Neural progenitor cell (in vitro differentiated cells): ENCODE measurements around the gene CACNG5. TPM values are rescaled to one million over a fixed set of nuclear protein-coding genes. Genes with fewer than 3 reads are reported as not detected.

Experiments used
- DNase-seq: peaks from one replicate; pipeline ENCODE4 v3.0.0-alpha.2; 2016; ENCODE audit warnings: low spot score
- H2AFZ ChIP-seq: fragments of 200-600 bp; sonication (generic); replicated peaks from 2 replicates; pipeline ENCODE4 v1.6.1; 2016; ENCODE audit warnings: antibody characterized with exemption
- H3F3A ChIP-seq: fragments of 200-600 bp; sonication (generic); 2 replicates; pipeline ENCODE4 v1.6.1; 2016; ENCODE audit warnings: antibody characterized with exemption, low read depth
- H3K27ac ChIP-seq: fragments of 200-600 bp; sonication (generic); 2 replicates; pipeline ENCODE4 v1.5.1; 2016; ENCODE audit warnings: mild to moderate bottlenecking
- H3K27me3 ChIP-seq: fragments of 200-600 bp; sonication (generic); 2 replicates; pipeline ENCODE4 v1.6.1; 2016; ENCODE audit warnings: mild to moderate bottlenecking, moderate library complexity
- H3K36me3 ChIP-seq: fragments of 200-600 bp; sonication (generic); 2 replicates; pipeline ENCODE4 v1.5.1; 2016
- H3K4me1 ChIP-seq: fragments of 200-600 bp; sonication (generic); 2 replicates; pipeline ENCODE4 v1.6.1; 2016; ENCODE audit warnings: mixed run types
- H3K4me2 ChIP-seq: fragments of 200-600 bp; sonication (generic); 2 replicates; pipeline ENCODE4 v1.6.1; 2016
- H3K4me3 ChIP-seq: fragments of 200-600 bp; sonication (generic); 2 replicates; pipeline ENCODE4 v1.5.1; 2016
- H3K79me2 ChIP-seq: fragments of 200-600 bp; sonication (generic); 2 replicates; pipeline ENCODE4 v1.6.1; 2016; ENCODE audit warnings: low read depth
- H3K9ac ChIP-seq: fragments of 200-600 bp; sonication (generic); 2 replicates; pipeline ENCODE4 v1.6.1; 2016
- H3K9me3 ChIP-seq: fragments of 200-600 bp; sonication (generic); 2 replicates; pipeline ENCODE4 v1.5.1; 2016; ENCODE audit warnings: low read depth
- H4K20me1 ChIP-seq: fragments of 200-600 bp; sonication (generic); 2 replicates; pipeline ENCODE4 v1.6.1; 2016; ENCODE audit warnings: low read depth
- H3K27ac Mint-ChIP-seq: 3 replicates; pipeline ENCODE4 v1.8.0; 2021; ENCODE audit warnings: mixed read lengths
- H3K27me3 Mint-ChIP-seq: 2 replicates; pipeline ENCODE4 v1.8.0; 2022; ENCODE audit warnings: low read depth, mild to moderate bottlenecking, inconsistent platforms, moderate library complexity, mixed read lengths; ENCODE audit not compliant: insufficient read depth
- H3K36me3 Mint-ChIP-seq: 3 replicates; pipeline ENCODE4 v1.8.0; 2021; ENCODE audit warnings: mixed read lengths
- H3K4me1 Mint-ChIP-seq: 3 replicates; pipeline ENCODE4 v1.8.0; 2021; ENCODE audit warnings: mixed read lengths
- H3K4me3 Mint-ChIP-seq: 3 replicates; pipeline ENCODE4 v1.8.0; 2021; ENCODE audit warnings: mild to moderate bottlenecking, moderate library complexity, mixed read lengths
- H3K9me3 Mint-ChIP-seq: 3 replicates; pipeline ENCODE4 v1.8.0; 2020; ENCODE audit warnings: mixed read lengths
- EZH2 ChIP-seq: fragments of 200-600 bp; sonication (generic); IDR thresholded peaks from 2 replicates; pipeline ENCODE4 v1.6.1; 2017; ENCODE audit warnings: antibody characterized with exemption, mild to moderate bottlenecking, moderate library complexity
- EZH2phosphoT487 ChIP-seq: fragments of 200-600 bp; sonication (generic); IDR thresholded peaks from 2 replicates; pipeline ENCODE4 v1.6.1; 2017; ENCODE audit warnings: antibody characterized with exemption
- total RNA-seq: library from RNA; depleted of rRNA; stranded (reverse); fragments of >200 nt; gene quantifications from 2 replicates; pipeline ENCODE4 v1.2.3, GENCODE V29; 2015; ENCODE audit warnings: low replicate concordance
- TF ChIP-seq, protein P1 (sequence below): fragments of 200-600 bp; sonication (generic); IDR thresholded peaks from 2 replicates; pipeline ENCODE4 v1.5.1; 2017; ENCODE audit warnings: antibody characterized with exemption, mild to moderate bottlenecking

Gene CACNG5
- total RNA-seq, 1 donor from 2014 or later = not detected

DNA sequence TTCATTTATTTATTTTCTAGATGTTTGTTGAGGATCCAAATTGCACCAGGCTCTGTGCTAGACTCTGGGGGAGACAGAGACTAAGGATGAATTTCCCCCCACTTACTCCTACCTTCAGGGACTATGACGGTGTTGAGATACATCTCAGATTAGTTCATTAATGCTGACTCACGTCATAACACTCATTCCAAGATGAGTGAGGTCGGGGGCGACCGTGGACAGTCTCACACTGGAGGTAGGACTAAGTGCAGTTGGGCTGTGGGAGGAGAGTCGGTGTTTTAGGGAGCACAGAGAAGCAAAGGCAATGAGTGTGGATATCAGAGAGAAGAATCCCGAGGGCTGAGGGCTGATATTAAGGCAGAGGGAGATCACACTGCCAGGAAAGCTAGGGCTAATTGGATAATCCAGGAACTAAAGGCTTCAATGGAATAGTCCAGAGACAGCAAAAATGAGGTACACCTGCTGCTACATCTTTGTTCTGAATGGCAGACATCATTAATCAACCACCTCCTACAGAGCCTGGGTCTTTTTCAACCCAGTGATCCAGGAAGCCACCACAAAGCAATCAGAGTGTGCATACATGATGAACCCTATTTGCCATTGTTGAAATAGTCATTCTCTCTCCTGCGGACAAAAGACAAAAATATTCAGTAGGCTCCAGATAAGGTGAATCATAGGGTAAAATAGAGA lies 91.0 kb downstream of the CACNG5 start:
- H3K27me3 ChIP-seq = no peaks in the 10 kb centered on the region
- no peaks in the 10 kb centered on the region for H3K36me3 ChIP-seq
- H4K20me1 ChIP-seq = no peaks in the 10 kb centered on the region
- H3K27ac ChIP-seq = no peak overlapping the region
- H3K4me3 ChIP-seq = no peak overlapping the region
- Mint-ChIP-seq H3K36me3 (no peaks in the 10 kb centered on the region), H3K4me3 (no peak overlapping the region), H3K9me3 (peaks cover 8% of the 10 kb centered on the region), H3K27ac (no peak overlapping the region), H3K4me1 (peaks cover 23% of the 10 kb centered on the region), H3K27me3 (peaks cover 2% of the 10 kb centered on the region)
- peaks cover 27% of the 10 kb centered on the region for H3K4me1 ChIP-seq
- H2AFZ ChIP-seq = no peak overlapping the region
- TF ChIP-seq EZH2phosphoT487 = no peak
- TF ChIP-seq, protein P1, sequence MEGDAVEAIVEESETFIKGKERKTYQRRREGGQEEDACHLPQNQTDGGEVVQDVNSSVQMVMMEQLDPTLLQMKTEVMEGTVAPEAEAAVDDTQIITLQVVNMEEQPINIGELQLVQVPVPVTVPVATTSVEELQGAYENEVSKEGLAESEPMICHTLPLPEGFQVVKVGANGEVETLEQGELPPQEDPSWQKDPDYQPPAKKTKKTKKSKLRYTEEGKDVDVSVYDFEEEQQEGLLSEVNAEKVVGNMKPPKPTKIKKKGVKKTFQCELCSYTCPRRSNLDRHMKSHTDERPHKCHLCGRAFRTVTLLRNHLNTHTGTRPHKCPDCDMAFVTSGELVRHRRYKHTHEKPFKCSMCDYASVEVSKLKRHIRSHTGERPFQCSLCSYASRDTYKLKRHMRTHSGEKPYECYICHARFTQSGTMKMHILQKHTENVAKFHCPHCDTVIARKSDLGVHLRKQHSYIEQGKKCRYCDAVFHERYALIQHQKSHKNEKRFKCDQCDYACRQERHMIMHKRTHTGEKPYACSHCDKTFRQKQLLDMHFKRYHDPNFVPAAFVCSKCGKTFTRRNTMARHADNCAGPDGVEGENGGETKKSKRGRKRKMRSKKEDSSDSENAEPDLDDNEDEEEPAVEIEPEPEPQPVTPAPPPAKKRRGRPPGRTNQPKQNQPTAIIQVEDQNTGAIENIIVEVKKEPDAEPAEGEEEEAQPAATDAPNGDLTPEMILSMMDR = no peak
- TF ChIP-seq EZH2 = no peak
- H3K9ac ChIP-seq = no peak overlapping the region
- no peaks in the 10 kb centered on the region for H3K9me3 ChIP-seq
- peaks cover 3% of the 10 kb centered on the region for H3F3A ChIP-seq
- peak; percentile 56 for DNase-seq
- no peaks in the 10 kb centered on the region for H3K79me2 ChIP-seq
- H3K4me2 ChIP-seq = peak overlapping the region; percentile 18

DNA sequence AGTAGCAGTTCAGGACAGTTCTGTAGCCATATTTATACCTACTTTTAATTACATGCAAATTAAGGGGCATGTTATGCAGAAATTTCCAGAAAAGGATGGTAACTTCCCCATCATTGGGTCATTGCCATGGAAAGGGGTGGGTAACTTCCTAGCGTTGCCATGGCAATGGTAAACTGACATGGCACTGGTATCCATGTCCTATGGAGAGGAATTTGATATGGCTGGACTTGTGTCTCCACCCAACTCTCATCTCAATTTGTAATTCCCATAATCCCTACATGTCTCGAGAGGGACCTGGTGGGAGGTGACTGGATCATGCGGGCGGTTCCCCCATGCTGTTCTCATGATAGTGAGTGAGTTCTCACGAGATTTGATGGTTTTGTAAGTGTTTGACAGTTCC lies 94.0 kb downstream of the CACNG5 start:
- no peak overlapping the region for H3K4me3 ChIP-seq
- TF ChIP-seq EZH2phosphoT487 = no peak
- TF ChIP-seq EZH2 = no peak
- TF ChIP-seq, protein P1 = no peak
- no peak overlapping the region for H2AFZ ChIP-seq
- Mint-ChIP-seq H3K27ac (no peak overlapping the region), H3K27me3 (peaks cover 4% of the 10 kb centered on the region), H3K4me3 (no peak overlapping the region), H3K9me3 (peaks cover 2% of the 10 kb centered on the region), H3K4me1 (peaks cover 20% of the 10 kb centered on the region), H3K36me3 (no peaks in the 10 kb centered on the region)
- H4K20me1 ChIP-seq = no peaks in the 10 kb centered on the region
- H3F3A ChIP-seq = peaks cover 3% of the 10 kb centered on the region
- no peak overlapping the region for H3K9ac ChIP-seq
- H3K79me2 ChIP-seq = no peaks in the 10 kb centered on the region
- H3K27ac ChIP-seq = no peak overlapping the region
- no peaks in the 10 kb centered on the region for H3K9me3 ChIP-seq
- no peak for DNase-seq
- no peaks in the 10 kb centered on the region for H3K36me3 ChIP-seq
- peaks cover 23% of the 10 kb centered on the region for H3K4me1 ChIP-seq
- H3K27me3 ChIP-seq = no peaks in the 10 kb centered on the region
- H3K4me2 ChIP-seq = no peak overlapping the region

DNA sequence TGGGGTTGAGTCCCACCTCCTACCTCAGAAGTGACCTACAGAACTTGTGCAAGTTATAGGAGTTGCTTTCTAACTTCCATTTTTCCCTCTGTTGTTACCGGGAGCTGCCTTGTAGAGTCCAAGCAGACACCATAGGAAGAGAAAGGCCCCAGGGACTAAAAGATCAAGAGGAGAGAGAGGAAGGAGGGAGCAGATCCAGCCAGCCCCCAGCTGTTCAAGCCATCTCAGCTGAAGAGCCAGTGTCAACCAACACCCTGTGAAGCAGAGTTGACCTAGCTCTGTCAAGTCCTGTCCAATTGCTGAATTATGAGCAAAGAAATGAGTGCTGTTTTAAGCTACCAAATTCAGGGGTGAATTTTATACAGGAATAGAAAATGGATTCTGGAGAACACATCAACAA lies 94.7 kb downstream of the CACNG5 start:
- Mint-ChIP-seq H3K36me3 (no peaks in the 10 kb centered on the region), H3K4me1 (peaks cover 18% of the 10 kb centered on the region), H3K27ac (no peak overlapping the region), H3K27me3 (peaks cover 4% of the 10 kb centered on the region), H3K9me3 (peaks cover 2% of the 10 kb centered on the region), H3K4me3 (no peak overlapping the region)
- Histone ChIP-seq H2AFZ (no peak overlapping the region), H3F3A (peaks cover 3% of the 10 kb centered on the region), H3K27ac (no peak overlapping the region), H3K9me3 (no peaks in the 10 kb centered on the region), H3K9ac (no peak overlapping the region), H3K4me3 (no peak overlapping the region), H3K36me3 (no peaks in the 10 kb centered on the region), H3K79me2 (no peaks in the 10 kb centered on the region), H3K4me1 (peaks cover 17% of the 10 kb centered on the region), H3K27me3 (no peaks in the 10 kb centered on the region), H3K4me2 (no peak overlapping the region), H4K20me1 (no peaks in the 10 kb centered on the region)
- TF ChIP-seq, protein P1 = no peak
- no peak for TF ChIP-seq EZH2phosphoT487
- TF ChIP-seq EZH2 = no peak
- DNase-seq = no peak
